ENCODE data around the gene EP400. TPM values are rescaled to one million over a fixed set of nuclear protein-coding genes. Genes with fewer than 3 reads are reported as not detected.

EP400 gene
- total and polyA plus RNA-seq, 2 of the 4 experiments (the other 2 are of a cell fraction), result 4.3 to 11.4 TPM

DNA sequence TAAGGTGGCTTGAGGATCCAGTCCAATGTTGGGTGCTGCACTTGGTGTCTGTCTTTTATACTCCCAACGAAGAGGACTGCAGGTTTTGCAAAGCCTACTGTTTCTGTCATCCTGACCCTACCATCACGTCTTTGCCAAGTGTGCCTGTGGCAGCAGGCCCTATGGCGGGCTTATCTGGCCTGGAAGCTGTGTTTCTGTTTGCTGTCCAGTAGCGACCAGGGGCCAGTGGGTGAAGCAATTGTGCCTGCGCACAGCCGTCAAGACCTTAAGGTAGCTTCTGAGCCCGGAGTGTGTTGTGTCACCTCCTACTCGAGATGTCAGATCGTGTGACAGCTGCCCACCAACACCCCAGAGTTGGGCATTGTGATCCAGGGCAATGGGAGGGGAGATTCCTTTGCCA is 131.7 kb downstream of the EP400 start:
- DNase-seq, result no peak

More for the DNA sequence above, 131.7 kb downstream of the EP400 start:
- Histone ChIP-seq H3K27ac (ENCODE audit: insufficient read depth, low read length) (no peak overlapping the region), H2BK5ac (ENCODE audit: low read depth, low read length, poor library complexity, severe bottlenecking) (no peak overlapping the region), H3K23ac (ENCODE audit: low read depth, low read length) (no peak overlapping the region), H2BK15ac (ENCODE audit: low read depth, low read length) (no peak overlapping the region), H3K9ac (ENCODE audit: low read depth, low read length) (no peak overlapping the region), H3K4ac (ENCODE audit: low read depth, low read length) (no peak overlapping the region), H3K18ac (ENCODE audit: low read depth, low read length) (no peak overlapping the region), H4K5ac (ENCODE audit: low read depth, low read length) (no peak overlapping the region), H4K20me1 (ENCODE audit: insufficient read depth, low read length) (peaks cover 4% of the 10 kb centered on the region; the same call in 1 of the 2 replicates), H2AK9ac (replicated peaks; ENCODE audit: low read depth, low read length, poor library complexity) (no peak overlapping the region), H2AK5ac (ENCODE audit: low read depth, low read length) (no peak overlapping the region), H3K9me1 (ENCODE audit: insufficient read depth, low read length) (peaks cover 7% of the 10 kb centered on the region; the same call in 1 of the 2 replicates), H3K4me3 (ENCODE audit: insufficient read depth, low read depth, low read length) (no peak overlapping the region), H2BK120ac (ENCODE audit: low read depth, low read length) (no peak overlapping the region), H3K79me1 (ENCODE audit: low read depth in 1 of 2, low read length in 2 of 2) (peaks cover 7 to 24% of the 10 kb centered on the region in 2 experiments; a peak in 3 of 4 replicates), H3K4me1 (ENCODE audit: control insufficient read depth, insufficient read depth, low read length) (peaks cover 10% of the 10 kb centered on the region), H3K14ac (replicated peaks; ENCODE audit: low read depth, low read length) (no peak overlapping the region), H4K91ac (ENCODE audit: insufficient read depth, low read depth, low read length) (no peak overlapping the region), H3K9me3 (ENCODE audit: control insufficient read depth, insufficient read depth, low read length) (no peaks in the 10 kb centered on the region), H3K4me2 (ENCODE audit: low read depth, low read length) (no peak overlapping the region), H3K56ac (ENCODE audit: extremely low read depth, insufficient read depth, low read length) (no peak overlapping the region), H3K27me3 (ENCODE audit: control insufficient read depth, insufficient read depth, low read length) (no peaks in the 10 kb centered on the region), H2BK20ac (ENCODE audit: low read depth, low read length) (no peak overlapping the region), H3K36me3 (ENCODE audit: control insufficient read depth, insufficient read depth, low read length) (peaks cover 21% of the 10 kb centered on the region), H2AFZ (replicated peaks; ENCODE audit: low read length, poor library complexity) (no peak overlapping the region), H4K8ac (ENCODE audit: low read depth in 2 of 2, low read length in 2 of 2) (no peak overlapping the region)
- in situ Hi-C loops (cut with MboI; ENCODE audit: low sequenced_read_pairs), result no loop called here
- intact Hi-C loops (cut with micrococcal nuclease), result no loop called here
- POLR2A ChIA-PET (ENCODE audit: unreplicated experiment), result no interaction called here
- ATAC-seq (ENCODE audit: low read depth), result no peak
- CTCF ChIA-PET, result no interaction called here
- TF ChIP-seq POLR2A (IDR thresholded peaks at IDR 0.05; ENCODE audit: low read depth, low read length) (no peak), NFE2L2 (IDR thresholded peaks at IDR 0.05; ENCODE audit: low read depth, low read length) (no peak), MAFK (IDR thresholded peaks at IDR 0.05; ENCODE audit: low read depth, low read length) (no peak), RFX5 (IDR thresholded peaks at IDR 0.05; ENCODE audit: low read depth, low read length) (no peak), BHLHE40 (IDR thresholded peaks at IDR 0.05; ENCODE audit: low read depth, low read length) (no peak), FOS (IDR thresholded peaks at IDR 0.05; ENCODE audit: low read depth, low read length) (no peak), CEBPB (IDR thresholded peaks at IDR 0.05; ENCODE audit: low read depth, low read length) (no peak), RAD21 (IDR thresholded peaks at IDR 0.05; ENCODE audit: low read length) (no peak), SMC3 (IDR thresholded peaks at IDR 0.05; ENCODE audit: low read depth, low read length) (no peak), MXI1 (IDR thresholded peaks at IDR 0.05; ENCODE audit: borderline replicate concordance, low read depth, low read length) (no peak), MAZ (IDR thresholded peaks at IDR 0.05; ENCODE audit: borderline replicate concordance, low read depth, low read length) (no peak), CHD1 (IDR thresholded peaks at IDR 0.05; ENCODE audit: low read depth, low read length) (no peak), RCOR1 (IDR thresholded peaks at IDR 0.05; ENCODE audit: insufficient replicate concordance, low read length) (no peak)
- TF ChIP-seq, protein P1, sequence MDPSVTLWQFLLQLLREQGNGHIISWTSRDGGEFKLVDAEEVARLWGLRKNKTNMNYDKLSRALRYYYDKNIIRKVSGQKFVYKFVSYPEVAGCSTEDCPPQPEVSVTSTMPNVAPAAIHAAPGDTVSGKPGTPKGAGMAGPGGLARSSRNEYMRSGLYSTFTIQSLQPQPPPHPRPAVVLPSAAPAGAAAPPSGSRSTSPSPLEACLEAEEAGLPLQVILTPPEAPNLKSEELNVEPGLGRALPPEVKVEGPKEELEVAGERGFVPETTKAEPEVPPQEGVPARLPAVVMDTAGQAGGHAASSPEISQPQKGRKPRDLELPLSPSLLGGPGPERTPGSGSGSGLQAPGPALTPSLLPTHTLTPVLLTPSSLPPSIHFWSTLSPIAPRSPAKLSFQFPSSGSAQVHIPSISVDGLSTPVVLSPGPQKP (IDR thresholded peaks at IDR 0.05; ENCODE audit: borderline replicate concordance, low read depth, low read length), result no peak
- TF ChIP-seq, protein P2, sequence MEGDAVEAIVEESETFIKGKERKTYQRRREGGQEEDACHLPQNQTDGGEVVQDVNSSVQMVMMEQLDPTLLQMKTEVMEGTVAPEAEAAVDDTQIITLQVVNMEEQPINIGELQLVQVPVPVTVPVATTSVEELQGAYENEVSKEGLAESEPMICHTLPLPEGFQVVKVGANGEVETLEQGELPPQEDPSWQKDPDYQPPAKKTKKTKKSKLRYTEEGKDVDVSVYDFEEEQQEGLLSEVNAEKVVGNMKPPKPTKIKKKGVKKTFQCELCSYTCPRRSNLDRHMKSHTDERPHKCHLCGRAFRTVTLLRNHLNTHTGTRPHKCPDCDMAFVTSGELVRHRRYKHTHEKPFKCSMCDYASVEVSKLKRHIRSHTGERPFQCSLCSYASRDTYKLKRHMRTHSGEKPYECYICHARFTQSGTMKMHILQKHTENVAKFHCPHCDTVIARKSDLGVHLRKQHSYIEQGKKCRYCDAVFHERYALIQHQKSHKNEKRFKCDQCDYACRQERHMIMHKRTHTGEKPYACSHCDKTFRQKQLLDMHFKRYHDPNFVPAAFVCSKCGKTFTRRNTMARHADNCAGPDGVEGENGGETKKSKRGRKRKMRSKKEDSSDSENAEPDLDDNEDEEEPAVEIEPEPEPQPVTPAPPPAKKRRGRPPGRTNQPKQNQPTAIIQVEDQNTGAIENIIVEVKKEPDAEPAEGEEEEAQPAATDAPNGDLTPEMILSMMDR (conservative IDR thresholded peaks at IDR 0.05; ENCODE audit: low read depth, low read length), result no peak
- TF ChIP-seq, protein P3, sequence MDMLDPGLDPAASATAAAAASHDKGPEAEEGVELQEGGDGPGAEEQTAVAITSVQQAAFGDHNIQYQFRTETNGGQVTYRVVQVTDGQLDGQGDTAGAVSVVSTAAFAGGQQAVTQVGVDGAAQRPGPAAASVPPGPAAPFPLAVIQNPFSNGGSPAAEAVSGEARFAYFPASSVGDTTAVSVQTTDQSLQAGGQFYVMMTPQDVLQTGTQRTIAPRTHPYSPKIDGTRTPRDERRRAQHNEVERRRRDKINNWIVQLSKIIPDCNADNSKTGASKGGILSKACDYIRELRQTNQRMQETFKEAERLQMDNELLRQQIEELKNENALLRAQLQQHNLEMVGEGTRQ (IDR thresholded peaks at IDR 0.05; ENCODE audit: low read depth, low read length), result no peak
- dilution Hi-C loops (cut with HindIII; ENCODE audit: low sequenced_read_pairs, unreplicated experiment), result no loop called here
- no TSS peak for BruUV-seq (replicated peaks)
- WGBS, 2 experiments (ENCODE audit: extremely low coverage in 2 of 2, insufficient read length in 1 of 2), result 100% methylated on average over 1 of the region's 9 CpGs; no CpG with 5 or more reads in 1 of the 2 experiments
